ENCODE measurements around the gene MED31. TPM values are rescaled to one million over a fixed set of nuclear protein-coding genes. Genes with fewer than 3 reads are reported as not detected.

The MED31 gene
- total and polyA plus RNA-seq, 2 experiments from 2014 or later = 5.5 to 49.3 TPM

- no peak for TF ChIP-seq ZNF462 (CRISPR knock-in tag; IDR thresholded peaks at IDR 0.05)
Measured at GRCh38 chr17:6639014-6639585, 12.3 kb downstream of the MED31 start (continued).

GRCh38 chr17:6638046-6638908, 13.1 kb downstream of the MED31 start:
- Mint-ChIP-seq H3K27me3 (ENCODE audit: insufficient read depth, low read depth, poor library complexity) (peaks cover 19% of the 10 kb centered on the region), H3K36me3 (ENCODE audit: low read depth) (peaks cover 27% of the 10 kb centered on the region), H3K27ac (peak overlapping the region; percentile 74; the same call in 1 of the 2 replicates), H3K9me3 (no peaks in the 10 kb centered on the region; the same call in 2 of the 3 replicates), H3K4me3 (peak overlapping the region; percentile 55), H3K4me1 (peaks cover 18% of the 10 kb centered on the region)
- H3K4me3 ChIP-seq = no peak overlapping the region
- H4K20me1 ChIP-seq (replicated peaks; ENCODE audit: insufficient read depth) = peaks cover 3% of the 10 kb centered on the region; the same call in 1 of the 2 replicates
- no peak overlapping the region for H3K4me2 ChIP-seq
- H3K9me2 ChIP-seq (ENCODE audit: insufficient read depth) = no peaks in the 10 kb centered on the region
- H3K79me2 ChIP-seq (replicated peaks; ENCODE audit: insufficient read depth) = peaks cover 30% of the 10 kb centered on the region
- H3K27me3 ChIP-seq (ENCODE audit: insufficient read depth) = no peaks in the 10 kb centered on the region
- DNase-seq (ENCODE audit: low spot score) = no peak
- peaks cover 21% of the 10 kb centered on the region for H3K36me3 ChIP-seq (ENCODE audit: insufficient read depth)
- no peak overlapping the region for H3K27ac ChIP-seq (ENCODE audit: low read depth)
- peaks cover 12% of the 10 kb centered on the region for H3K4me1 ChIP-seq (ENCODE audit: insufficient read depth)
- no peak for ATAC-seq
- TF ChIP-seq POLR2AphosphoS5 (IDR thresholded peaks at IDR 0.05; ENCODE audit: low read depth) (no peak), STAT1 (IDR thresholded peaks at IDR 0.05; ENCODE audit: unreplicated experiment) (no peak), NANOG (IDR thresholded peaks at IDR 0.05; ENCODE audit: borderline replicate concordance) (no peak), ZNF331 (CRISPR knock-in tag; IDR thresholded peaks at IDR 0.05; ENCODE audit: low read depth) (no peak), CREB1 (CRISPR knock-in tag; IDR thresholded peaks at IDR 0.05; ENCODE audit: low read depth) (no peak)
- H3F3A ChIP-seq (replicated peaks; ENCODE audit: low read depth) = peaks cover 7% of the 10 kb centered on the region; the same call in 1 of the 2 replicates
- no peak overlapping the region for H2AFZ ChIP-seq
